ENCODE data around the gene RBBP6. TPM values are rescaled to one million over a fixed set of nuclear protein-coding genes. Genes with fewer than 3 reads are reported as not detected.

Gene RBBP6
- total and polyA plus RNA-seq, 9 donors = 21.6 to 44.2 (median 35.3) TPM

DNA sequence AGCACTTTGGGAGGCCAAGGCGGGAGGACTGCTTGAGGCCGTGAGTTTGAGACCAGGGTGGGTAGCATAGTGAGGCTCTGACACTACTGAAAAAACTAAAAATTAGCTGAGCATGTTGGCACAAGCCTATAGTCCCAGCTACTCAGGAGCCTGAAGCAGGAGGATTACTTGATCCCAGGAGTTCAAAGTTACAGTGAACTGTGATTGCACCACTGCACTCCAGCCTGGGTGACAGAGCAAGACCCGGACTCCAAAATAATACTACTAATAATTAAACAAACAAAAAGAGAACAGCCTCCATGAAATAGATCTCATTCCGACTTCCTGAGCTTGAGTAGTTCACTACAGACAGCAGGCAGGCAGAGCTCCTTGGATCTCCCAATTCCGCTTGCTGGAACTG, 2.7 kb upstream of the RBBP6 start:
- Histone ChIP-seq H3K9me3 (replicated peaks; ENCODE audit: control insufficient read depth, low read depth, low read length) (no peaks in the 10 kb centered on the region), H3K4me1 (ENCODE audit: control insufficient read depth, insufficient read depth, low read length) (peaks cover 6% of the 10 kb centered on the region), H3K27ac (ENCODE audit: low read length) (no peak overlapping the region), H3K4me3 (ENCODE audit: low read length) (no peak overlapping the region), H3K36me3 (ENCODE audit: control insufficient read depth, insufficient read depth, low read length) (no peaks in the 10 kb centered on the region), H3K27me3 (ENCODE audit: control insufficient read depth, insufficient read depth, low read length) (no peaks in the 10 kb centered on the region)
- 100% methylated on average over 1 of the region's 5 CpGs for WGBS (ENCODE audit: insufficient coverage)
- DNase-seq = no peak

DNA sequence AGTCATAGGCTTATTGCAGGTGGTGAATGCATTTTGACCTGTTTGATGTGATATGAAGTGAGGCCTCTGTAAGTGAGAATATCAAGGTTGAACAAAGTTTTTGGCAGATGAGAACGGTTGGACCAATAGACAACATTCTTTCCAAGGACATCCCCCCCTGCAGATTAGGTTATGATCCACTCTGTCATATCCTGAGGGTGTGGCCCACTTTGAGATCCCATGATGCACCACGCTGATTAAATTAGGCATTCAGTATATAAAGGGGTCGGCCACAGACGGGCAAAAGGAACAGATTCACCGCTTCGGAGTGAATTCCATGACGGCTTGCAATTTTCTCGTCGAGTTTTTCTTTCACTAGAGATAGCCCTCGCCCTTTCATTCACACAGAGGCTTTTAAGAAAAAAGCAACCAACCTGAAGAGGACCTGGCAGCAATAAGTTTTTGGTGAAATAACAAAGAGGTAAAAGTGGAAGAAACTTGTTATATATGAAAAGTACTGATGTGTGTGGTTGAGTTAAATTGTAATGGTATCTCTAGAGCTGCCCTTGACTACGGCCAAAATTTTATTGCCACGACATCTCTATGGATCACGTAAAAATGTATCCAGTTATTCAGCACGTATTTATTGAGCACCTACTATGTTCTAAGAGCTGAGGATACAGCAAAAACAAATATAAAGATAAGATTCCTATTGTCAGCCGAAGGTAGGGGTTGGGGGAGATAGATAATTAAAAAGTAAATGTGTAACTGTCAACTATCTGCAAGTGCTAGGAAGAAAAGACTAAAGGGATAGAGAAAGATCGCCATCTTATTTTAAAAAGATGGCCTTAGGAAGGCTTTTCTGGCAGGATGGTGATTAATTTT, 1.7 kb upstream of the RBBP6 start:
- Histone ChIP-seq H3K4me1 (ENCODE audit: control insufficient read depth, insufficient read depth, low read length) (peaks cover 6% of the 10 kb centered on the region), H3K27me3 (ENCODE audit: control insufficient read depth, insufficient read depth, low read length) (no peaks in the 10 kb centered on the region), H3K36me3 (ENCODE audit: control insufficient read depth, insufficient read depth, low read length) (no peaks in the 10 kb centered on the region), H3K27ac (ENCODE audit: low read length) (no peak overlapping the region), H3K4me3 (ENCODE audit: low read length) (no peak overlapping the region), H3K9me3 (replicated peaks; ENCODE audit: control insufficient read depth, low read depth, low read length) (no peaks in the 10 kb centered on the region)
- WGBS (ENCODE audit: insufficient coverage) = 77% methylated on average over 4 of the region's 16 CpGs
- no peak for DNase-seq

DNA sequence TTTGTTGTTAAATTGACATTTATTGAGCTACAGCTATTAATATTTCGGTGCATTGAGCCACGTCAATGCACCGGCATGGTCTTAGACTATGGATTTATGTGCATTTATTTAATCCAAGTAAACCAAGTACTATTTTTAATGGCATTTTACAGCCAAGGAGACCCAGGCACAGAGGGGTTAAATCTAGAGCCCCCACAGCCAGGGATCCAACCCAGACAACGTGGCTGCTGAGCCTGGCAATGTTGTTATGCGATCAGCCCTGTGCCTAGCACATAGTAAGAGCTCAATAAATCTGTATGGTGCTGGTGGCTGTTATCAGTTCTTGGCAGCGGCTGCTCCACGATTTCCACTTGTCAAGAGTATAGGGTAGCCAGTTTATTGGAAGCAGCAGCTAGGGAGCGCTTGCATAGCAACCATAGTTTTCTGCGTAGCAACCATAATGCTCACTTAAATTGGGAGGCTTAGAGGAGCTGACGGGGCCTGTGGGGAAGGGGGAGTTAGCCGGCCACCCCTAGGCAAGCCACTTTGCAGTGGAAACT, 541 bp upstream of the RBBP6 start:
- 0% methylated on average over 5 of the region's 11 CpGs for WGBS (ENCODE audit: insufficient coverage)
- Histone ChIP-seq H3K4me3 (ENCODE audit: low read length) (peak overlapping the region; percentile 74), H3K27me3 (ENCODE audit: control insufficient read depth, insufficient read depth, low read length) (no peaks in the 10 kb centered on the region), H3K4me1 (ENCODE audit: control insufficient read depth, insufficient read depth, low read length) (peaks cover 10% of the 10 kb centered on the region), H3K9me3 (replicated peaks; ENCODE audit: control insufficient read depth, low read depth, low read length) (no peaks in the 10 kb centered on the region), H3K27ac (ENCODE audit: low read length) (peak overlapping the region; percentile 94), H3K36me3 (ENCODE audit: control insufficient read depth, insufficient read depth, low read length) (peaks cover 3% of the 10 kb centered on the region)
- no peak for DNase-seq

DNA sequence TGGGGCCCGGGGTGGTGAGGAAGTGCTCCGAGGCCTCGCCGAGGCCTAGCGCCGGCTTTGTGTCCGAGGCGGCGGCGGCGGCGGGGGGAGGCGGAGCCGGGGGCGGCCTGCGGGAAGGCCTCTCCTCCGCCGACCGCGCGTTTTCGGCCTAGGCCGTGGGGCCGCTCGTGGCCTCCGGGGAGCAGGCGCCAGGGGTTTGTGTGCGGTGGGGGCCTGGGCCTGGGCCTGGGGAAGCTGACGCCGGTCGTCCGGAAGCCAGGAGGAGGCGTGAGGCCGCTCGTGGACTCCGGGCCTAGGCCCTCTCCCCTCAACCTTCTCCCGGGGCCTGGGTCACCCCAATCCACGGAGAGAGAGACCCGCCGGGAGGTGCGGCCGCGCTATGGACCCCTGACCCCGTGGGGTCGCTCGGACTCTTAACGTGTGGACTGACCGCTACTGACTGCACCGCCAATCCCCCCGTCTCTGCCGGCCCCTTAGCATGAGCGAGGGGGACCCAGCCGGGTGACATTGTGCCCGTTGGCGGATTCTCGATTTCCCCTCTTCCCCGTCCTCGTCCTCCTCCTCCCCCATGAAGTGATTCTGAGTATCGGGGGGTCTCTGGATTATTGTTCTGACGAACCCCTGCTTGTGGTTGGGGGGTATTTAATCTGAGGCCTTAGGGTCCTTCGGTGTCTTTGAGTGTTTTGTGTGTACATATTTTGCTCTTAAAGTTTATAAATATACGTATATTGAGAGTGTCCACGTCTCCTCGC, 660 bp downstream of the RBBP6 start:
- H3K4me1 ChIP-seq (ENCODE audit: control insufficient read depth, insufficient read depth, low read length) = peaks cover 10% of the 10 kb centered on the region
- DNase-seq = peak; percentile 80

DNA sequence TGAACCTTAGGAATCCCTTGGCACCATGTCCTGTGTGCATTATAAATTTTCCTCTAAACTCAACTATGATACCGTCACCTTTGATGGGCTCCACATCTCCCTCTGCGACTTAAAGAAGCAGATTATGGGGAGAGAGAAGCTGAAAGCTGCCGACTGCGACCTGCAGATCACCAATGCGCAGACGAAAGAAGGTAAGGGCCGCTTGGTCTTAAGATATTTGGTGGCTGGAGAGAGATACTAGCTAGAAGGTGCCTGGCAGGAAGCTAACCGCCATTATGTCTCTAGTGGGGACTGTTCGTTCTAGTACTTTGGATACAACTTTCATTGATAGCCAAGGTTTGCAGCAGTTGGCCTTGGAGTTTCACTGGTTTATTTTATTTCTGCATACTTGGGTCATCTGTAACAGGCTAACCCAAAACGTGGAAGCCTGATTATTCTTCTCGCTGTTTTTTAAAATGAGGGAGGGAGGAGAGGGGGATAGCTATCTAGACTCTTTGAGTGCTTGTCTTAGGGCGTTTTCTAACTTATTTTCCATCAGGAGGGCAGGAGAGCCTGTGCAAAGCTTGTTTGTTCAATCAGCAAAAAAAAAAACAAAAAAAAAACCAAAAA, 1.3 kb downstream of the RBBP6 start:
- WGBS (ENCODE audit: insufficient coverage) = 0% methylated on average over 6 of the region's 12 CpGs
- H3K4me3 ChIP-seq (ENCODE audit: low read length) = peak overlapping the region; percentile 98
- H3K9me3 ChIP-seq (replicated peaks; ENCODE audit: control insufficient read depth, low read depth, low read length) = no peaks in the 10 kb centered on the region
- H3K4me1 ChIP-seq (ENCODE audit: control insufficient read depth, insufficient read depth, low read length) = peaks cover 10% of the 10 kb centered on the region
- peaks cover 6% of the 10 kb centered on the region for H3K36me3 ChIP-seq (ENCODE audit: control insufficient read depth, insufficient read depth, low read length)
- H3K27me3 ChIP-seq (ENCODE audit: control insufficient read depth, insufficient read depth, low read length) = no peaks in the 10 kb centered on the region
- DNase-seq = peak; percentile 55
- peak overlapping the region; percentile 100 for H3K27ac ChIP-seq (ENCODE audit: low read length)

More for the DNA sequence above, 660 bp downstream of the RBBP6 start:
- Histone ChIP-seq H3K27ac (ENCODE audit: low read length) (peak overlapping the region; percentile 100), H3K27me3 (ENCODE audit: control insufficient read depth, insufficient read depth, low read length) (no peaks in the 10 kb centered on the region), H3K36me3 (ENCODE audit: control insufficient read depth, insufficient read depth, low read length) (peaks cover 6% of the 10 kb centered on the region), H3K4me3 (ENCODE audit: low read length) (peak overlapping the region; percentile 98), H3K9me3 (replicated peaks; ENCODE audit: control insufficient read depth, low read depth, low read length) (no peaks in the 10 kb centered on the region)
- WGBS (ENCODE audit: insufficient coverage) = under 1% methylated on average over 44 of the region's 64 CpGs

DNA sequence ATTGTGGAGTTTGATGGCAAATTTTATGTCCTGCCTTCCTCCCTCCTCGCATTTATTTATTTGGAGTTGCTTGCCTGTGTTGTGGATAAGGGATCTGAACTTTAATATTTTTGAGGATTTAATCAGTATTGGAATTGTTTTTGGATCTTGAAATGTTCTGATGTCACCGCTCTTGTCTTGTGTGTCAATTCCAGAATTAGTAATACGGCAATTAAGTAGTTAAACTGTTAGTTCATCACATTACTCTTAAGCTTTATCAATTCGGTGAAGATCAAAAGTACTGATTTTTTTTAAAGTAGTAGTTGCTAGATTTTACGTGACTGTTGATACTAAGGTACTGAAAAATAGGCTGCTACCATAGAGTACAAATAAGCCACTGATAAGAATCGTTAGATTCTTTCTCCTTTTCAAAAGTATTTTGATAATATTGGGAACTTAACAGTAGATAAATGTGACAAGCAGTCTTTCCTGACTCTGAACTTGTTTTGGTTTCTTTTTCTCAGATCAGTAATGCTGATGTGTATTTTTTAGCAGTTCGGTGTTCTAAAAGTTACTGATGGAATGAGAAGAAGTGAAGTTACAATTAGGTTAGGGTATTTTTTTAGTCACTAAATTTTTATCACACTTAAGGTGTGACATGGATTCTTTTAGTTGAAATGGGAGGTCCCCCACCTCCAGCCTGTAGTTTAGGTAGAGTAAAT, 2.0 kb downstream of the RBBP6 start:
- H3K4me1 ChIP-seq (ENCODE audit: control insufficient read depth, insufficient read depth, low read length) = peaks cover 10% of the 10 kb centered on the region
- DNase-seq = no peak

DNA sequence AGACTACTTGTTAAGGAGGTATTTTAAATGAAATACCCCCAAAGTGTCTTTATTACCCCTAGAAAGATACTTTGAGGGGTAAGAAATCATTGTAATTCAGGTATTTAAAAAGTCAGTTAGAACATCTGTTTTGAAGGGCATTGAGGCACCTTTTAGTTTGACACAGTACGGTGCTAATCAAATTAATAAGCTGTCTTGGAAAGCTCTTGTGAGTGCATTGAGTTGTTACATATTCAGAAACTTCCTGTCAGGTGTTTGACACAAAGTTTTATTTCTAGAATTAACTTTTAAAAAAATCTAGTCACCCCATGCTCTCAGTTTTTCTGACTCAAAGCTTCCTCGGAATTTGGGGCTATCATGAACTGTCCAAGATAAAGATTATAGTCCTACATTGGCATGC, 4.6 kb downstream of the RBBP6 start:
- Histone ChIP-seq H3K4me3 (ENCODE audit: low read length) (no peak overlapping the region), H3K27ac (ENCODE audit: low read length) (no peak overlapping the region), H3K36me3 (ENCODE audit: control insufficient read depth, insufficient read depth, low read length) (peaks cover 16% of the 10 kb centered on the region), H3K27me3 (ENCODE audit: control insufficient read depth, insufficient read depth, low read length) (no peaks in the 10 kb centered on the region), H3K9me3 (replicated peaks; ENCODE audit: control insufficient read depth, low read depth, low read length) (no peaks in the 10 kb centered on the region), H3K4me1 (ENCODE audit: control insufficient read depth, insufficient read depth, low read length) (peaks cover 4% of the 10 kb centered on the region)
- no peak for DNase-seq
- WGBS (ENCODE audit: insufficient coverage) = no CpG with 5 or more reads among the region's 2 CpGs

More for the DNA sequence above, 2.0 kb downstream of the RBBP6 start:
- H3K36me3 ChIP-seq (ENCODE audit: control insufficient read depth, insufficient read depth, low read length) = peaks cover 6% of the 10 kb centered on the region
- no peaks in the 10 kb centered on the region for H3K27me3 ChIP-seq (ENCODE audit: control insufficient read depth, insufficient read depth, low read length)
- no peaks in the 10 kb centered on the region for H3K9me3 ChIP-seq (replicated peaks; ENCODE audit: control insufficient read depth, low read depth, low read length)
- no CpG with 5 or more reads among the region's 7 CpGs for WGBS (ENCODE audit: insufficient coverage)
- H3K4me3 ChIP-seq (ENCODE audit: low read length) = peak overlapping the region; percentile 98
- peak overlapping the region; percentile 100 for H3K27ac ChIP-seq (ENCODE audit: low read length)

DNA sequence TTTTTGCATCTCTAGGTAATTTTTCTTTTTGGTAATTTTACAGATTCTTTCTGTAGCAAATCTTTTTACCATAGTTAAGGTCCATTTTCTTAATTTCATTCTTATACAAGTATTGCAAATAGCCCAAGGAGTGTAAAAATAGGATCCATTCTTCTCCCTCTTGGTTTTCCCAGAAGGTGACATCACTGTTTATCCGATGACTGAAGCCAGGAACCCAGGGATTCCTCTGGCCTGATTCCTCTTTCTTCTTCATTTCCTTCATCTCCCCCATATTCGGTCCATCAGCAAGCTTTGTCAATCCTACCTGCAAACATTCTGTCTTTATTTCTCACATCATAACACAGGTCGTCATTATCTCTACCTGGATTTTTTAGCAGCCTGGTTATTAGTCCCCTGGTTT, 5.3 kb downstream of the RBBP6 start:
- no peak for DNase-seq
- H3K4me1 ChIP-seq (ENCODE audit: control insufficient read depth, insufficient read depth, low read length) = peaks cover 4% of the 10 kb centered on the region

DNA sequence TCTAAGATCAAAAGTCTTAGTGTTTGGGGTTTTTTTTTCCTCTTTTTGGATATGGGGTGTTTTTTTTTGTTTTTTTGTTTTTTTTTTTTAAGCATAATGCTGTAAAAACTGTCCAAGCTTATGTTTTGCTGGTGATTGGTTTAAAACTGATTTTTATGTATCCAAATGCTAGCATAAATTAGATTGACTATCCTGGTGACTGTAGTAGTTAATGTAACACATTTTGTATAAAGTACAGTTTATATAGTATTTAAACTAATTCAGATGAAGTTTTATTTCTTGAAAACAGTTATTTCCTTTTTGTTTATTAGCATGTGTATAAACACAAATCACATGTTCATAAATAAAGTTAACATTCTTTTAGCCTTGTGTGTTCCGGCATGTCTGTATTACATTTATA, 10.9 kb downstream of the RBBP6 start:
- Histone ChIP-seq H3K27me3 (ENCODE audit: control insufficient read depth, insufficient read depth, low read length) (no peaks in the 10 kb centered on the region), H3K4me3 (ENCODE audit: low read length) (no peak overlapping the region), H3K9me3 (replicated peaks; ENCODE audit: control insufficient read depth, low read depth, low read length) (no peaks in the 10 kb centered on the region), H3K27ac (ENCODE audit: low read length) (no peak overlapping the region), H3K4me1 (ENCODE audit: control insufficient read depth, insufficient read depth, low read length) (no peaks in the 10 kb centered on the region), H3K36me3 (ENCODE audit: control insufficient read depth, insufficient read depth, low read length) (peaks cover 15% of the 10 kb centered on the region)
- no CpG with 5 or more reads among the region's 1 CpG for WGBS (ENCODE audit: insufficient coverage)
- DNase-seq = no peak

More for the DNA sequence above, 5.3 kb downstream of the RBBP6 start:
- peaks cover 18% of the 10 kb centered on the region for H3K36me3 ChIP-seq (ENCODE audit: control insufficient read depth, insufficient read depth, low read length)
- no peaks in the 10 kb centered on the region for H3K27me3 ChIP-seq (ENCODE audit: control insufficient read depth, insufficient read depth, low read length)
- no peak overlapping the region for H3K27ac ChIP-seq (ENCODE audit: low read length)
- no peaks in the 10 kb centered on the region for H3K9me3 ChIP-seq (replicated peaks; ENCODE audit: control insufficient read depth, low read depth, low read length)
- H3K4me3 ChIP-seq (ENCODE audit: low read length) = no peak overlapping the region
- WGBS (ENCODE audit: insufficient coverage) = 54% methylated on average over 3 of the region's 3 CpGs
